GM19455 (cell line): ENCODE measurements around the gene PCGF2.
"Not testable (repeated sequence)": the region's sequence is repeated elsewhere in the genome, so short reads cannot be mapped to it uniquely, and the experiment has no call there.

Experiments
- ATAC-seq: cut with Tn5 transposase; IDR thresholded peaks from one replicate; pipeline ENCODE4 v1.9.1; 2021; ENCODE audit not compliant: unreplicated experiment

The PCGF2 gene

GRCh38 chr17:38748149-38748891 is at the start of gene PCGF2:
Gene PCGF2 (minus strand): TSS chr17:38748336. CDS start chr17:38740402, 7,934 bp downstream.
- no peak for ATAC-seq

GRCh38 chr17:38797828-38798227 is 49.7 kb upstream of the PCGF2 start:
- ATAC-seq: no peak

- no peak for ATAC-seq
Observed at GRCh38 chr17:38797158-38797490, 49.0 kb upstream of the PCGF2 start.

- ATAC-seq: no peak
Observed at GRCh38 chr17:38796451-38797157, 48.5 kb upstream of the PCGF2 start.

GRCh38 chr17:38794221-38794620 is 46.1 kb upstream of the PCGF2 start:
- no peak for ATAC-seq

- no peak for ATAC-seq
Observed at GRCh38 chr17:38791162-38791561, 43.0 kb upstream of the PCGF2 start.

- not testable (repeated sequence) for ATAC-seq
Observed at GRCh38 chr17:38790148-38790707, 42.1 kb upstream of the PCGF2 start.

- ATAC-seq: no peak
Observed at GRCh38 chr17:38789185-38789584, 41.0 kb upstream of the PCGF2 start.

- not testable (repeated sequence) for ATAC-seq
Observed at GRCh38 chr17:38787999-38788398, 39.9 kb upstream of the PCGF2 start.

GRCh38 chr17:38786372-38786771 is 38.2 kb upstream of the PCGF2 start:
- ATAC-seq: no peak

GRCh38 chr17:38783227-38783626 is 35.1 kb upstream of the PCGF2 start:
- no peak for ATAC-seq

- no peak for ATAC-seq
Observed at GRCh38 chr17:38779965-38780752, 32.0 kb upstream of the PCGF2 start.

GRCh38 chr17:38777641-38778250 is 29.6 kb upstream of the PCGF2 start:
- no peak for ATAC-seq

- ATAC-seq: no peak
Observed at GRCh38 chr17:38773258-38773657, 25.1 kb upstream of the PCGF2 start.

GRCh38 chr17:38768417-38768816 is 20.3 kb upstream of the PCGF2 start:
- ATAC-seq: no peak

- no peak for ATAC-seq
Observed at GRCh38 chr17:38766341-38766740, 18.2 kb upstream of the PCGF2 start.

- ATAC-seq: no peak
Observed at GRCh38 chr17:38762231-38762630, 14.1 kb upstream of the PCGF2 start.

GRCh38 chr17:38761612-38762011 is 13.5 kb upstream of the PCGF2 start:
- ATAC-seq: no peak

GRCh38 chr17:38753071-38753506 is 5.0 kb upstream of the PCGF2 start:
- ATAC-seq: no peak

GRCh38 chr17:38752308-38753070 is 4.4 kb upstream of the PCGF2 start, which contains the start of gene PSMB3:
Gene PSMB3 (plus strand): TSS chr17:38752741. CDS start chr17:38752827, 86 bp downstream.
- peak; percentile 83 for ATAC-seq
